ENCODE measurements around the gene TUT1.

Gene TUT1

DNA sequence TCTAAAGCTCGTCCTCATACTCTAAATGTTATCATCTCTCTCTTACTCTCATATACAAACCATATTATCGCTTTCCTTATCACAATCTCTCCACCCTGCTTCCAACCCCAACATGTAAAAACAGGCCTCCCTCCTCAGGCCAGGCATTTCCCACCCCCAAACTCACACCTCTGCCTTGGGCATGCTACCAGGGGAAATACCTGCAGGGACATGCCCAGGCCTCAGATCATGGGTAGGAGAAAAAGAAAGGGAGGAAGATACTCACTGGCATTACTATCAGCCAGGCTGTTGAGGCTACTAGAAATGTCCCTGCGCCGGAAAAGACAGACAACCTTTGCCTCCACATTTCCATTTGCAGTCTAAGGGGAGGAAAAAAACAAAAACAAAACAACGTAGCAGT, 8.6 kb upstream of the TUT1 start:
- no peaks in the 10 kb centered on the region for H3K36me3 ChIP-seq (ENCODE audit: control insufficient read depth, insufficient read depth, low read length)
- peak overlapping the region; percentile 74 for H3K4me2 ChIP-seq (ENCODE audit: low read length)
- H3K79me2 ChIP-seq = no peaks in the 10 kb centered on the region
- no peak overlapping the region for H2AFZ ChIP-seq
- H3K27ac ChIP-seq = no peak overlapping the region
- H3K4me1 ChIP-seq = no peaks in the 10 kb centered on the region
- TF ChIP-seq, protein P1, sequence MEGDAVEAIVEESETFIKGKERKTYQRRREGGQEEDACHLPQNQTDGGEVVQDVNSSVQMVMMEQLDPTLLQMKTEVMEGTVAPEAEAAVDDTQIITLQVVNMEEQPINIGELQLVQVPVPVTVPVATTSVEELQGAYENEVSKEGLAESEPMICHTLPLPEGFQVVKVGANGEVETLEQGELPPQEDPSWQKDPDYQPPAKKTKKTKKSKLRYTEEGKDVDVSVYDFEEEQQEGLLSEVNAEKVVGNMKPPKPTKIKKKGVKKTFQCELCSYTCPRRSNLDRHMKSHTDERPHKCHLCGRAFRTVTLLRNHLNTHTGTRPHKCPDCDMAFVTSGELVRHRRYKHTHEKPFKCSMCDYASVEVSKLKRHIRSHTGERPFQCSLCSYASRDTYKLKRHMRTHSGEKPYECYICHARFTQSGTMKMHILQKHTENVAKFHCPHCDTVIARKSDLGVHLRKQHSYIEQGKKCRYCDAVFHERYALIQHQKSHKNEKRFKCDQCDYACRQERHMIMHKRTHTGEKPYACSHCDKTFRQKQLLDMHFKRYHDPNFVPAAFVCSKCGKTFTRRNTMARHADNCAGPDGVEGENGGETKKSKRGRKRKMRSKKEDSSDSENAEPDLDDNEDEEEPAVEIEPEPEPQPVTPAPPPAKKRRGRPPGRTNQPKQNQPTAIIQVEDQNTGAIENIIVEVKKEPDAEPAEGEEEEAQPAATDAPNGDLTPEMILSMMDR (IDR thresholded peaks at IDR 0.05) = no peak
- no peaks in the 10 kb centered on the region for H3K27me3 ChIP-seq (ENCODE audit: control insufficient read depth, insufficient read depth, low read length)
- H3K9me3 ChIP-seq (ENCODE audit: control insufficient read depth, low read length) = no peaks in the 10 kb centered on the region
- H3K9ac ChIP-seq = no peak overlapping the region
- peak overlapping the region; percentile 88 for H3K4me3 ChIP-seq (ENCODE audit: low read depth, low read length)

DNA sequence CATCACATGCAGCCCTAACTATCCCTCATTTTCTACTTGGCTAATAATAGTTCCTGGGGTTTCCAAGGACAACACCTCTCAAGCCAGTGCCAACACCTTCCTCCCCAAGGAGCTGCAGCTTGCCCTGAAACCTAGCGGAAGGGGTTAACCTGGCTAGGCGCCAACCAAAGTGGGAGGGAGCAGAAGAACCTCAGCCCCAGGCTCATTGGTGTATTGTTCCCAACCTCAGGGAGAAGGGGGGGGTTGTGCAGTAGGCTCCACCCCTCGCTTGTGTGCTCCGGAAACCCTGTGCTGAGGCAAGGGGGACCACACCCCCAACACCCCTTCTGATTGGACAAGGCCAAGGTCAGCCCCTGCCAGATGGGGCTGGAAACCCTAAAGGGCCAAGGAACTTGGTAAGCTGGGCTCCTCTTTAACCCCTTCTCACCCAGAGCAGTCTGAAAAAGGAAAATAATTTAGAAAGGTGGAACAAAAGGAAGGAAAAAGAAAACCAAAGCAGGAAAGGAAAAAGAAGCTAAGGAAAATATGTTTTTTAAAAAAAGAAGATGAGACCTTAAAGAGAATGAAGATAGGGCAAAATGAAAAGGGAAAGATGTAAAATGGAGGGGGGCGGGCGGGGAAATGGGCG, 7.9 kb upstream of the TUT1 start:
- H3K9ac ChIP-seq = no peak overlapping the region
- peak overlapping the region; percentile 74 for H3K4me2 ChIP-seq (ENCODE audit: low read length)
- H2AFZ ChIP-seq = no peak overlapping the region
- peak overlapping the region; percentile 88 for H3K4me3 ChIP-seq (ENCODE audit: low read depth, low read length)
- TF ChIP-seq, protein P1 (IDR thresholded peaks at IDR 0.05) = no peak
- H3K79me2 ChIP-seq = no peaks in the 10 kb centered on the region
- no peak overlapping the region for H3K27ac ChIP-seq
- no peaks in the 10 kb centered on the region for H3K36me3 ChIP-seq (ENCODE audit: control insufficient read depth, insufficient read depth, low read length)
- H3K4me1 ChIP-seq = no peaks in the 10 kb centered on the region
- H3K27me3 ChIP-seq (ENCODE audit: control insufficient read depth, insufficient read depth, low read length) = no peaks in the 10 kb centered on the region
- no peaks in the 10 kb centered on the region for H3K9me3 ChIP-seq (ENCODE audit: control insufficient read depth, low read length)

DNA sequence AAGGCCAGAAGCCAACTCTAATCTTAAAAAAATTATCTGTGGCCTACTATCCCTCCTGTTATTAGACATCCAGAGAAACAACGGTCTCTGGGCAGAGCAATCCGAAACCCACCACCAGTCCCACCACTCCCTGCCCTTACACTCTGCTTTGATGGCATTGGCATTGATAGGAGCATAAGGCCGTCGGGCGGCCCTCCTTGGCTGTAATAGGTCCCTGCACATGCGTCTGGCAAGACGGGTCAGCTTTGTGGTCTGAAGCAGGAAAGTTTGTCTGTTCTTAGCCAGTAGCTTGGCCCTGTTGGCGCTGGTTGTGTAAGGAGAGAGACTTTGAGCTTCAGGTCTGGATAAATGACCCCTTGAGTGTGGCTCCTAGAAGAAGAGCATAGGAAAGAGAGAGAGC, 3.8 kb upstream of the TUT1 start:
- Histone ChIP-seq H3K27me3 (ENCODE audit: control insufficient read depth, insufficient read depth, low read length) (no peaks in the 10 kb centered on the region), H3K4me3 (ENCODE audit: low read depth, low read length) (no peak overlapping the region), H3K27ac (no peak overlapping the region), H3K36me3 (ENCODE audit: control insufficient read depth, insufficient read depth, low read length) (no peaks in the 10 kb centered on the region), H3K9me3 (ENCODE audit: control insufficient read depth, low read length) (no peaks in the 10 kb centered on the region), H3K79me2 (no peaks in the 10 kb centered on the region), H3K4me2 (ENCODE audit: low read length) (no peak overlapping the region), H3K9ac (no peak overlapping the region), H2AFZ (no peak overlapping the region), H3K4me1 (peaks cover 8% of the 10 kb centered on the region)
- TF ChIP-seq, protein P1 (IDR thresholded peaks at IDR 0.05) = no peak

DNA sequence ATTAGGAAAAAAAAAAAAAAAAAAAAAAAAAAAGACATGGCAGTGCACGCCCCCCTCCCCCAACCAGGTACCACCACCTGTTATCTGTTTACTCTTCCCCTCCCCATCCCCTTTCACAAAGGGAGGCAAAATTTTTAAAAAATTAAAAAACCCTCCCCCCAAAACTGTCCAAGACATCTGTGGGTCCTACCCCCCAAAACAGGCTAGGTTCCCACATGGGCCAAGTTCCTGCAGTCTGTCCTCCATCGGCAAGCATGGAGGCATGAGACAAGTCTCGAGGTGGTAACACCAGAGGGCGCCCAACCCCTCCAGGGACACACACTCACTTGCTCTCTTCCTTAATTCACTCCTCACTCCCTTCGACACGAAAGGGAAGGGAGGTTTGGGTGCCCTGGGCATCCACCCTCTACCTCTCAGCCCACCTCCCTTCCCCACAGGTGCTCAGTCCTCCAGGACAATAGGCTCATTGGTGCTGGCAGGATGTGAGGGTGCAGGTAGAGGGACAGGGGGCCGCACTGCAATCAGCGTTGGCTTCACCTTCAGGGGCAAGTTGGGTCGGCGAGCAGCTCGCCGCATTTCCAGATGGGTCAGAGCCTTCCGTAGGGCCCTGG, 2.2 kb upstream of the TUT1 start:
- Histone ChIP-seq H3K27me3 (ENCODE audit: control insufficient read depth, insufficient read depth, low read length) (no peaks in the 10 kb centered on the region), H3K9me3 (ENCODE audit: control insufficient read depth, low read length) (no peaks in the 10 kb centered on the region), H3K4me3 (ENCODE audit: low read depth, low read length) (no peak overlapping the region), H3K9ac (no peak overlapping the region), H3K4me2 (ENCODE audit: low read length) (no peak overlapping the region), H2AFZ (no peak overlapping the region), H3K79me2 (no peaks in the 10 kb centered on the region), H3K27ac (no peak overlapping the region), H3K36me3 (ENCODE audit: control insufficient read depth, insufficient read depth, low read length) (no peaks in the 10 kb centered on the region), H3K4me1 (peaks cover 8% of the 10 kb centered on the region)
- TF ChIP-seq, protein P1 (IDR thresholded peaks at IDR 0.05) = peak; percentile 42

DNA sequence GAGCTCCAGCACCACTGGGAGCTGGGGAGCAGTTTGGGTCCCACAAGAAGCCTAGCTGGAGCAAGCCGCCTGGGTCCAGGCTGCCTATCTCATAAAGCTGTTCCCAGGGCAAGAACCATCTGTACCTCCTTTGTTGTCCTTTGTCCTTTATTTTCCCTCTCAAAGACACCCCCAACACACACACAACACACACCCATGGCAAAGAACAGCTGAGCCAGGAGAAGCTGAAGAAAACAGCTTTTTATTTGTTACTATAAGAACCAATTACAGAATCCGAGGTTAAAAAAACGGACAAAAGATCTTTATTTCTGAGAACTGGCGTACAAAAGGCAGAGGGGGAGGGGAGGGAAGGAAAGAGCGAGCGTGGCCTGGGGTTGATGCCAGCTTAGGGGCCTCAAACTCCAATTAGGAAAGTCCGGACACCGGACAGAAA, 1.7 kb upstream of the TUT1 start:
- H3K4me1 ChIP-seq = peaks cover 8% of the 10 kb centered on the region

More for the DNA sequence above, 1.7 kb upstream of the TUT1 start:
- H3K36me3 ChIP-seq (ENCODE audit: control insufficient read depth, insufficient read depth, low read length) = no peaks in the 10 kb centered on the region
- H3K9me3 ChIP-seq (ENCODE audit: control insufficient read depth, low read length) = no peaks in the 10 kb centered on the region
- no peak overlapping the region for H3K9ac ChIP-seq
- H3K27ac ChIP-seq = no peak overlapping the region
- no peak overlapping the region for H3K4me3 ChIP-seq (ENCODE audit: low read depth, low read length)
- H3K79me2 ChIP-seq = no peaks in the 10 kb centered on the region
- no peaks in the 10 kb centered on the region for H3K27me3 ChIP-seq (ENCODE audit: control insufficient read depth, insufficient read depth, low read length)
- TF ChIP-seq, protein P1 (IDR thresholded peaks at IDR 0.05) = no peak
- no peak overlapping the region for H2AFZ ChIP-seq
- H3K4me2 ChIP-seq (ENCODE audit: low read length) = no peak overlapping the region
